Measurements from ENCODE around the gene GRAP2.

Gene GRAP2

DNA sequence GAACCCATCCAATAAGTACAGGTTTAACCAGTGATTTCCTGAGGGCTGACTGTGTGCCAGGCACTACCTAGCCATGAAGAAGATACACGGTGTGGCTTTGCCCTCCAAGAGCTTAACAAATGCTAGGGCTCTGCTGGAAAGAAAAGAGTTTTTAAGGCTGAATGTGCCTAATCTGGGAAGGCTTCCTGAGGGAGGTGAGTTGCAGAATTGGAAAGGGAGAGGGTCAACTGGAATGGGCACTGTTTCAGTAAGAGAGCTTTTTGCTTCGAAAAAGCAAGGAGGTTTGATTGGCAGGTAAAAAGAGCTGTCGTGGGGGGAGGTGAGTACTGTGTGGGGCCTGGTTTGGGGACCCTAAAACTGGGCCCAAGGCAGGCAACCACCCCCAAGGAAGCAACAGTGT is 96.5 kb downstream of the GRAP2 start:
- DNase-seq, result no peak

DNA sequence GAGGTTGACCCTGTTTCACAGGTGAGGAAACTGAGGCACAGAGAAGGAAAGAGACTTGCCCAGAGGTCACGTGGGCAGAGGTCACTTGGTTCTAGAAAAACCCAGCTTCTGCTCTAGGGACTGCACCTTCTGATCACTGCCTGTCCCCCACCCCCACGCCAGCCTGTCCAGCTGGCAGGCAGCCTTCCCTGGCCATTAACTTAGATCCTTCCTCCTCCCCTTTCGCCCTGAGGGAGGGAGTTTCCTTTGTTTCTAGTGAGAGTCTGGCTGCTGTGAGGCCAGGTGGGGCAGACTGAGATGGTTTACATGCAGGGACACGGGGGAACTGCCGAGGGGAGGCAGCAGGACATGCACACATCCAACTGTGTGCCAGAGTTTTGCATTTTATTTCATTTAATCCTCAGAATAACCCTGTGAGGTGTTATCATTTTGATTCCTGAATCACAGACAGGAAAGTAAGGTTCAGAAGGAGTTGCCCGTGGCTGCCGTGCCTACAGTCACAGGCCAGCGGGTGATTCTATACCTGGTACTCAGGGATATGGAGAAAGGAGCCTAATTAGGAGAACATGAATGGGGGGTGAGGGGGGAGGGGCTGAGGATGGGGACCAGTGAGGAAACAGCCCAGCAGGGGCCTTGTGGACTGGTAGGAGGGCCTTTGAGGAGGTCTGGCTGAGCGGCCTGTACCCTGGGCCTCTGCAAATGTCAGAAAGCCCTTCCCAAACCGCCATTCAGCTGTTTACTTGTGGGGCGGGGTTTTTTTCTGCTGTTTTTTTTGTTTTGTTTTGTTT is 97.2 kb downstream of the GRAP2 start:
- DNase-seq, result no peak

DNA sequence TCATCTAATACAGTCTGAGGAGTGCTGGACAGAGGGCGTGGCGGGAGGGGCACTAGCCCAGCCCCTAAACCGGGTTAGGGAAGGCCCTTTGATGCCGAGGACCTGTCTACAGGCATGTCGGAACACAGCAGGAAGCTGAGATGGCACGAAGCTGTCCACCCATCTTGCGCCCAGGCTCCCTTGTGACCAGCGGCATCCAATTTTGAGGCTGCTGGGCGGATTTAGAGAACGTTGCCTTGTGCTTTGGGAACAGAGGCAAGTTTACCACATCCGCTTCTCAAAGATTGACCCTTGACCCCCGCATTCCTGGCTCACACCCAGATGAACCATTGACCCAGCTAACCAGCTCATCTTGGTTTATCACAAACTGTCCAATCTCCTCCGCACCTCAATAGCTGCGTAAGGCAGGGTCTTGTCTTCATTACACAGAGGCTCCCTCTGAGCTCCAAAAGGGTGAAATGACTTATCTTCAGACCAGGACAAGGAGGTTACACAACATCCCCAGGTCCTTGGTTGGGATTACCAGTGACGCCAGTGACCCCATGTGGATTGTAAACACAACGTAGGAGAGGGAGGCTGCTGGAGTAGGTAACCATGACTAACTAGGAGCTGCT is 98.4 kb downstream of the GRAP2 start:
- DNase-seq, result no peak

DNA sequence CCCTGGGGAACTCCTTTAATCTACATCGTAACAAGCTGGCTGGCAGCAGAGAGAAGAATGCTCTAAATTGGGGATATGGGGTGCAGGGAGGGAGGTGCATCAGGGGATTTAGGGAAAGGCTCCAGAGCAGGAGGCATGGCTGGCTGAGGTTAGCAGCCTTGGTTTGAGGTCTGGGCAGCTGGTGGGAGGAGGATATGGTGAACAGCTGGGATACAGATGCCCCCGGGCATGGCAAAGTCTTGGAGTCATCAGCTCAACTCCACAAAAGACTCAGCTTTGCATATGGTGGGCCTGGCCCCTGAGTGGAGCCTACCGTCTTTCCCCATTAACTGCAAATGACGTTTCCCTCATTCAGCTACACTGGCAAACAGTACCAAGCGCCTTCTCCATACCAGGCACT is 99.3 kb downstream of the GRAP2 start:
- DNase-seq, result no peak

DNA sequence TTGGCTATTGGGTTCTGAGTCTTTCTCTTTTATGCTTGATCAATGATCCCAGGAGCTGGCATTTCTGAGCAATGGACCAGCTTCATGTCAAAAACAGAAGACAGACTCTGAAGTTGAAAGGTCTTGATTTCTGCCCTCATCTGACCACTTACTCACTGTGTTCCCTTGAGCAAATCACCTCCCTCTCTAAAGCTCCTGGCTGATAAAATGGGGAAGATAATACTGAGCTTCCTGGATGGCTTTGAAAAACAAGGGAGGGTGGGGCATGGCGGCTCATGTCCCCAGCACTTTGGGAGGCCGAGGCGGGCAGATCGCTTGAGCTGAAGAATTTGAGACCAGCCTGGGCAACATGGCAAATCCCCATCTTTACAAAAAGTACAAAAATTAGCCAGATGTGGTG is 100.2 kb downstream of the GRAP2 start:
- DNase-seq, result no peak

DNA sequence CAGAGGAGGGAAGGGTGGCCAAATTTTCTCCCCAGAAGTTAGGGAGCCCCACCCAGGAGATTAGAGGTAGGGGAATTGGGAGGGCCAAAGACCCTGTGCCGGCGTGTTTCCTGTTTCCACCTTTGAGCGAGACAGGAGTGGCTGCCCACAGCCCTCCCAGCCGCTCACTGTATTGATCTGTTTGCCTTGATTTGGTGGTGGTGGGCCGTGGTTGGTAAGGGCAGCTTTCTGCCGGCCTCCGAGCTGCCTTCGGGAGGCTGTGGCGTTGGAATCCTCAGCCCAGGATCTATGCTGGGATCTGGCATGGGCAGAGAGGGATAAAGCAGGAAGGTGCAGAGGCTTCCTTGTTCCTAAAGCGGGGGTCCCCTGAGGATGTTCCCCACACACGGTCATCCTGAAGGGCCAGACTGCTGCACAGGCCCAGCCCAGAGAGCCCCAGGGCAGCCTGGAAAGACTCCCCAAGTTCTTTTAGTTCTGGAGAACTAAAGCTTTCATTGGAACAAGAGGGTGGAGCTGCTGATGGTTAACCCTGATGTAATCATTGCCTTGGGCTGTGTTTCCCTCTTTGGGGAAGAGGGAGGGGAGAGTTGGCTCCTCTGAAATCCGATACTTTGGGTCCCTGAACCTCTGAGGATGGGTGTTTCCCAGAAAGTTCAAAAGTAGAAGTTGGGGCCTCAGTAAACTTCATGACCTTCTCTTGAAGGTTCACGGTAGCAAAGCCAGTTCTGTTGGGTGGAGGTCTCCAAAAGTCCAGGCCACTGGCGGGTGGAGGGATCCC is 101.1 kb downstream of the GRAP2 start:
- DNase-seq, result no peak

DNA sequence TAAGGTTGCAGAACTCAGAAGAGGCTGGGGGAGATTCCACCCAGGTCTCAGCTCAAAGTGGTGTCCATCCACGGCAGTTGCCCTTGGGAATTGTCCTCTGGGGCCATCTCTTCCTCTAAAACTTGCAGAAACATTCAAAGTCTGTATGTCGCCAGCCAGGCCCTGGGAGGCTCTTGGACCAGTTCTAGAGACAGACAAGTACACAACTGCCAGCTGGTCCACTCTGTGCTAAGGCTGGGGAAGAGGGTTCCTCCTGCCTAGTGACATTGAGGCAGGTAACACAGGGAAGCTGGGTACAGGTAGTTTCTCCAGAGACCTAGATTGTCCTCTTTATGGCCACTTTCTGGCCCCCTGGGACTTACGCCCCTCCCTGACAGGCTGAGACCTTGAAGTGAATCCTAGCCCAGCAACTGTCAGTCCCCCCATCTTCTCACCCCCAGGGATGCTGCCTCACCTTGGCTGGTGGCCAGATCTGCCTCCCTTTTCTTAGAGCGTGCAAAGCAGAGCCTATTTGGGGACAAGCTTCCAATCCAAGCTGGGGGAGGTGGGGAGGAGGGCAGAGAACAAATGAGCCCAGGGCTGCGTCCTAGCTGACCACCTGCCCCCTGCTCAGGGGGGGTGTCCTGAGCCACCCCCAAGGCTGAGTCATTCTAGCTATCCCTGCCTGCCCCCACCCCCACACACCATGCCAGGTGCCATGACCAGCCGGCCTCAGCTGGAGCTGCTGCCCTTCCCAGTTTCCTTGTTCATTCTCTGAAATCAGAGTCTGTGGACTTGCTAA is 102.2 kb downstream of the GRAP2 start:
- DNase-seq, result no peak

DNA sequence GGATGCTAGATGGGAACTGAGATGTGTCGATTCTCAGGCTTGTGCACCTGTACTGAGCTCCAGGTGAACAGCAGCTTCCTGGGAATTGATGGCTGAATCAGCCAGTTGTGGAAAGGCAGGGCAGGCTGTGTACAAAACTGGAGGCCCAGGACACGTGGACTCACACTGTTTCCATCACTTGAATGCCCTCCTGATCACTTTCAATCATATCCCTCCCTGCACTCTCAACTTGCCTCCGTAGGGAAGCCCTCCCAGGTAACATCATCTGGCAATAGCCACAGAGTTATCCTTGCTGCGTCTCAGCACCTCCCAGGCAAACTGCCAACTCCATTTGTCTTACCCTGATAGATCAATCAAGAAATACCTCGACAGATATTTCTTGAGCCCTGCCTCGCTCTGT is 104.0 kb downstream of the GRAP2 start:
- no peak for DNase-seq

DNA sequence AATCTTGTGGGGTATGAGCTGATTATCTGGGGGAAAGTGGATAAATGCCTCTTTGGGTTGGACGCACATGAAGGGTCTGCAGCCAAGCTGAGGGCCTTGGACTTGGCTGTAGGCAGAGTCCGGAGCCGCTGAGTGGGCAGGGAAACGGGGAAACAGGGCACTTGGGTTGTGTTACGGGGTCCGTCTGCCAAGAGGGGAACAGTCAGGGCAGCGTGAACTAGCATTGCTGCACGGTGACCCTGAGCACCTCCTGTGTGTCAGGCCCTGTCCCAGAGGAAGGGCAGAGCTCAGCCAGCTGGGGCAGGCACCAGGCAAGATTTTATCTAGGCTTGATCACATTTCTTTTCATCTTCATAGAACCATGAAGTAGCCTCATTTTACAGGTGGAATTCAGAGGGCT is 105.8 kb downstream of the GRAP2 start:
- DNase-seq, result no peak

DNA sequence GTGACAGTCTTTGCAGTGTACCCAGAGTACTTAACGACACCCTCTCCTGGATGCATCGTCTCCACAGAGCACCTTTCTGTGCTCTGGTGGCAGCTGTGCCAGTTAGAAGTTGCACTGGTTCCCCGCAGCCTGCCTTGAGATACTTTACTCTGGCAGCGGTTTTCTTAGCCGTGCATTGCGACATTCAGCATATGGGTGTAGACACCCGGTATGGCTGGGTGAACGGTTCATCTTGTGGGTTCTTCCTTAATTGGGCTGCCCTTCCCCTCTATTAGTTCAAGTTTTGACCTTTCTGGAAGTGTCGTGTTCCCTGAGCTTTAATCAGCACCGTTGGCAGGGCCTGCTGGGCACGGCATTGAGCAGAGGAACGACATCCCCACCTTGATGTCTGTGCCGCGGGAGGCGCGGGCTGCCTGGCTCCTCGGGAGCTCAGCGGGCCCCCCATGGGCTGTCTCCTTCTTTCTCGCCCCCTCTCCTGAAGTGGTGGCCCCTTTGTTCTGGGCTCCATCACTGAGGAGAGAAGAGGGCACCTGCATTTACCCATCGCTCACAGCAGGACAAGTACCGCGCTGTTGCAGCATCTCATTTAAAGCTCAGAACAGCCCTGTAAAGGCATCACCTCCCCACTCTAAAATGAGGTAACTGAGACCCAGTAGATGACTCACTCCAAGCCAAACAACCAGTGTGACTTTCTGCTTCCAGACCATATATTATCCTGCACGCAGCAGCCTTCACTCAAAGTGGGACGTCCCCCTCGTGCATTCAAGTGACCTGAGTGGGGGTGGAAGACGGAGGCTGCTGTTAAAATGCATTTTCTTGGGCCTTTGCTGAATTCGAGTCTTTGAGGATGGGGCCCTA is 107.2 kb downstream of the GRAP2 start:
- DNase-seq, result no peak

DNA sequence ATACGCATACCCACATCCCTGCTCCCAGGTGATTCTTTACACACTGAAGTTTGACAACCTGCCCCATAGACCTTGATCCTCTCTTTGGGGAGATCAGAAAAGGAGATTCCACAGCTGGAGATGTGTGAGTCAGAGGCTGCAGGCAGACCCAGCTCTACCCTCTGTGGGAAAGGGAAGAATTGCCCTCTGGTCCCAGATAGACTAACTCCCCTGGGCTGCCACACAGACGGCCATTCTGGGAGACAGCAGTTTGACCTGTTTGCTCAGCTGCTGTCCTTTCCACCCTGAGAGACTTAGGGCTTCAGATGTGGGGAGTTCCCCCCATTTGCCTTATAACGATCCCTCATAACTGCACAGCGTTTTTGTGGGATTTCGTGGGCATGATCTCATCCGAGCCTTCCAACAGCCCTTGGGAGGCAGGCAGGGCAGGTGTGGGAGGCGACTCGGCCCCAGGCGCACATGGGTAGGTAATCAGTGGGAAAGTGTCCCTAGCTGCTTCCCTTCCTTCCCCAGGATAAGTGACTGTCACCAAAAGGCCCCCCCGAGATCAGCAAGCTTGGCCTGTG is 107.9 kb downstream of the GRAP2 start:
- no peak for DNase-seq

DNA sequence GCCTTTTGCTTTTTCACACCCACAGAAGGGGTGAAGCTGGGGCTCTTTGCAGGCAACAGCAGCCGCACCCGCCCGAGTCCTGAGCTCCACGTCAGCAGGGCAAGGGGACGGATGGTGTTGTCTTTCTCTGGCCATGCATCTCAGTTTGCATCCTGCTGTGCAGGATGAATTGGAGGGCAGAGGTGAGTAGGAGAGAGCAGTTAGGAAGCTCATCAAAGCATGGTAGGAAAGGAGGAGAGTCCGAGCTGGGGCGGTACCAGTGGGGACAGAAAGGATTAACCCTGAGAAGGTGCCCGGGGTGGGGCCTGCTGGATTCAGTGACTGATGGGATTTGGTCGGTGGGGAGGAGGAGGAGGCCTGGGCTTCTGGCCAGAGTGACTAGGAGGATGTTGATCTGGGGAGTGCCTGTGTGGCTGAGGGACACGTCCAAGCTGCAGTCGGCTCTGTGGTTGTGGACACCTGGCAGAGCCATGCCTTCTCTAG is 108.4 kb downstream of the GRAP2 start:
- no peak for DNase-seq

DNA sequence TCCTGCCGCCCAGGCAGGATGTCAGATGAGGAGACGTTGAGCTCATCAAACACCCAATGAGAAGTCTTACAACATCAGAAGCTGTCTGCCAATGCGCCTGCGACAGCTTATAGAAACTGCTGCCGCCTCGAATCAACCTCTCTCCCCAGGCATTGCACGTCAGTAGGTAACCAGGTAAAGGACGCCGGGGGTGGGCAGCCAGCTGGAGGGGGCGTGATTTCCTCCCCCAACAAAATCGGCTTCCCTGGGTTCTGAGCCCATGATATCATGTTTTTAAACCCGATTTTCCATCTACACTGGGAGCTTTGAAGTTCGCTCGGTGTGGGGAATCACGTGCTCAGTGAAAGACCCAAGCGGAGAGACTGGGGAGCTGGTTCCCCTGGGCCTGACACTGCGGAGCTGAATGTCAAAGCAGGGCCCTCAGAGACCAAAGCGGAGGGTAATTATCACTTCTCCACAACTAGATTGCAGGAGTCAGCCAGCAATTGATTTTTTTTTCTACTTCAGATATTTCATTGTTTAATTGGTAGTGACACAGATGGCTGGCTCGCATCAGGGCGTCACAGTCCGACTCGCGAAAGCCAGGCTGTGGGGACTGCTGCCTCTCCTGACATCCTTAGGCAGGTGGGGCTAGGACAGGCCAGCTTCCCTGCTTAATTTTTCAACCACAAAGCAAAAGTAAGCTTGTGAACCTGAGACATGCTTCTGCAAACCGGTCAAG is 109.2 kb downstream of the GRAP2 start:
- DNase-seq, result no peak

DNA sequence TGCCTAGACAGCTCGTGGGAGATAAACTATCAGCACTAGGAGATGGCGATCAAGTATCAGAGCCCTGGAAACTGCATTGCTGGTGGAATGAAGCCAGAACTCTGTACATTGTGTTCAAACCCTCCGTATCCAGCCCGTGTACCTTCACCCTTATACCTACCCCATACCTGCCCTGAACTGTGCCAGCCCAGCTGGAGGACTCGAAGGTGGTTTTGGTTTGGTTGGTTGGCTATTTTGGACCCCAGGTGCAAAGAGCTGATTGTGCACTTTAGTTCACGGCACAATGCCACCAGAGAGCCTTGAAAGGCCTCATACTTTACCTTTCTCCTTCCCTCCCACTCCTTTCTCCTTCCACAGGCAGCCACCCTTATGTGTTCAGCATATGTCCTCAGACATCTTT is 109.9 kb downstream of the GRAP2 start:
- no peak for DNase-seq

DNA sequence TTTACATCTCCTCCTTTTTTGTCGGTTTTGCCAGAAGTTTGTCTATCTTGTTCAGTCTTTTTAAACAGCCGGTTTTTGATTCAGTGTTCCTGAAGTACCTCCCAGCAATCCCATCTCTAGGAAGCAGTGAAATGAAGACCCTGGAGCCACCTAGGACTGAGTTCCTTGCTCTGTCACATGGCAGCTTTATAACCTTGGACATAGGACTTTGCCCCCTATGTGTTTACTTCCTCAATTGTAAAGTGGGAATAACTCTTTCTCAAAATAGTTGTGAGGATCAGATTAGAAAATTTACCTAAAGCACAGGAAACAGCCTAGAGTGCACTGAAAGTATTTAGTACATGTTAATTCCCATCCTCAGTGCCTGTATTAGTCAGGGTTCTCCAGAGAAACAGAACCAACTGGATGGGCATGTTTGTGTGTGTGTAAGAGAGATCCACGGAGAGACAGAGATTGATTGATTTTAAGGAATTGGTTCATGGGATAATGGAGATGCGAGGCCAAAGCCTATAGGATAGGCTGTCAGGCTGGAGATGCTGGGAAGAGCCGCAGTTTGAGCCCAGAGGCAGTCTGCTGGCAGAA is 113.9 kb downstream of the GRAP2 start:
- DNase-seq, result no peak

DNA sequence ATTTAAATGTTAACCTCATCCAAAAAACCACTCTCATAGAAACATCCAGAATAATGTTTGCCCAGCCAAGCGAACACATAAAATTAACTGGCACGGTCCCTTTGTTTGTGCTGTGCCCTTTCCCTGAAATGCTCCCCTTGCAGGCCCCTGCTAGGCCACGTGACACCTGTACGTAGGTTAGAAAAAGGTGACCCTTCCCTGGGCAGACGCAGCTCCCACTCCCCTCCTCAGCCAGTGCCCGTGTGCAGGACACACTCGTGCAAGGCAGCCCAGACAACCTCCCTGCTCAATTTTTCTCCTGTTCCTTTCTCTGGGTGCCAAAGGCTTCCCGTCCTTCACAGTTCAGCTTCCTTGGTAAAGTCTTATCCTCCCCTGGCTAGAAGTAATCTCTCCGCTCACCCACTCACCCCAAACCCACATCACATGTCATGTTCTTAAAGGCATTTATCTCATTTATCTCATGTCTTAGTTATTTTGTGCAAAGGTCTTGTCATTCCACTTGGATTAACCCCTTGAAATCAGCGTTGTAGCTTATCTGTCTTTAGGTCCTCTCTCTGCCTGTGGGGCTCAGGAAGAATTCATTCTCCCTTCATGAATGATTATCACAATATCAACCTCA is 114.6 kb downstream of the GRAP2 start:
- no peak for DNase-seq

DNA sequence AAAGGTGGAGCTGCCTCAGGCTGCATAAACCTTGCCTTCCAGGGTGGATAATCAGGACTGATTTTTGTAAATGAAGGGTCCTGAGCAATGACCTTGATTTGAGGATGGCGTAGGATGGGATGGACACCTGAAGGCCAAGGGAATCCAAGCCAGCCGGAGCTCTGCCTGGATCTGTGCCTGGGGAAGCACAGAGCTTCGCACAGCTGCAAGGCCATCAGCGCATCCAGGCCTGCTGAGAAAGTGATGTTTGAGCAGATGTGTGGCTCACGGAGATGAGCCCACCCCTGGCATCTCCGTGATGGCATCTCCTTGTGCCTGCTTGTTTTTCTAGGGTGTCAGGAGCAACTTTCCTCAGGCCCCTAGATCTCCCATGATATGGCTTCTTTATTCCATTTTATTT is 117.2 kb downstream of the GRAP2 start:
- no peak for DNase-seq

DNA sequence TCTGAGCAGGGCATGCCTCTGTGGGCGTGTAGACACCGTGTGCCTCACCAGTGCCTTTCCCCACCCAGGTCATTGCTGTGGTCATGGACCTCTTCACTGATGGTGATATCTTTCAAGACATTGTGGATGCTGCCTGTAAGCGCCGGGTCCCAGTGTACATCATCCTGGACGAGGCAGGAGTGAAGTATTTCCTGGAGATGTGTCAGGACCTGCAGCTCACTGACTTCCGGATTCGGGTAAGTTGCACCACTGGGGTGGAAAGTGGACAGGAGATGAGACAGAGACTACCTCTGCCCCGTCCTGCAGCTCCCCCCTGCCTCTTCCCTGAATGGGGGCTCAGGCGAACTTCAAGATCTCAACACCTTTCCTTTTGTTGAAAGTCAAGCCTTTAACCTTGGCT is 118.2 kb downstream of the GRAP2 start:
- no peak for DNase-seq

DNA sequence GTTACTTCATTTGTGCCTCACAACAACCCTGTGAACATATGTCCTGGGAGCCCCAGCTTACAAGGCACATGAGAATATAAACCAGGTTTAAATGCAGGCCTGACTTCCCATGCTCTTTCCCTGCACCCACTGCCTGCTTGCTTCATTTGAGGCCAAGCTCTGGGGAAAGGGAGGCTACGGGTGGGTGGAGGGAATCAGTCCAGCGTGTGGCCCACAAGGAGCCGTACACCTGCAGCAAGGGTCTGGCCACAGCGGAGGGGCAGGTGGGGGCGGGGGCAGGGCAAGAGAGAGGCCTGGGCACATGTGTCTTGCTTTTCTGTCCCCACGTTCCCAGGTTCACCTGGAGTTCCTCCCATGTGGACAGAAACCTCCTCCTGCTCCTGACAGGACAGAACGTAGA is 120.1 kb downstream of the GRAP2 start:
- DNase-seq, result no peak

DNA sequence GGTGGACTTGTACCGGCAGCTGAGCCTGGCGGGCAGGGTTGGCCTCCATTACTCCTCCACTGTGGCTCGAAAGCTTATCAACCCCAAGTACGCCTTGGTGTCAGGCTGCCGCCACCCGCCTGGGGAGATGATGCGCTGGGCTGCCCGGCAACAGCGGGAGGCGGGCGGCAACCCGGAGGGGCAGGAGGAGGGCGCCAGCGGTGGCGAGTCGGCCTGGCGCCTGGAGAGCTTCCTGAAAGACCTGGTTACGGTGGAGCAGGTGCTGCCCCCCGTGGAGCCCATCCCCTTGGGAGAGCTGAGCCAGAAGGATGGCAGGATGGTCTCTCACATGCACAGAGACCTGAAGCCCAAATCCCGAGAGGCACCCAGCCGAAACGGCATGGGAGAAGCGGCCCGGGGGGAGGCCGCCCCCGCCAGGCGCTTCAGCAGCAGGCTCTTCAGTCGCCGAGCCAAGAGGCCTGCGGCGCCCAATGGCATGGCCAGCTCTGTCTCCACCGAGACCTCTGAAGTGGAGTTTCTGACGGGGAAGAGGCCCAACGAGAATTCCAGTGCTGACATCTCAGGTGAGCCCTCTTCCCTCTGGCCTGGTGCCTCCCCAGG is 120.6 kb downstream of the GRAP2 start:
- no peak for DNase-seq

Measured in activated CD4-positive, CD25-positive, alpha-beta regulatory T cell (primary cell).